Rectal smooth muscle tissue (tissue), 1 donor: Measurements from ENCODE around the gene ATP5MC3.

Source experiments
- H3K27ac ChIP-seq: one replicate; pipeline ENCODE4 v1.7.0; 2013; ENCODE audit warnings: low read depth, low read length, inconsistent platforms
- H3K27me3 ChIP-seq: one replicate; pipeline ENCODE4 v1.7.0; 2013; ENCODE audit warnings: low read length; ENCODE audit not compliant: control insufficient read depth, insufficient read depth
- H3K36me3 ChIP-seq: one replicate; pipeline ENCODE4 v1.7.0; 2013; ENCODE audit warnings: low read length; ENCODE audit not compliant: control insufficient read depth, insufficient read depth
- H3K4me1 ChIP-seq: one replicate; pipeline ENCODE4 v1.7.0; 2013; ENCODE audit warnings: low read length; ENCODE audit not compliant: control insufficient read depth, insufficient read depth
- H3K4me3 ChIP-seq: one replicate; pipeline ENCODE4 v1.7.0; 2013; ENCODE audit warnings: low read length
- H3K9ac ChIP-seq: one replicate; pipeline ENCODE4 v1.7.0; 2013; ENCODE audit warnings: low read length

Gene ATP5MC3

GRCh38 chr2:175187378-175187777, 5.9 kb upstream of the ATP5MC3 start:
- Histone ChIP-seq H3K27me3 (no peaks in the 10 kb centered on the region), H3K4me1 (no peaks in the 10 kb centered on the region), H3K27ac (no peak overlapping the region), H3K36me3 (no peaks in the 10 kb centered on the region), H3K4me3 (no peak overlapping the region), H3K9ac (no peak overlapping the region)

- H3K4me1 ChIP-seq, result peaks cover 12% of the 10 kb centered on the region
- no peak overlapping the region for H3K9ac ChIP-seq
- no peaks in the 10 kb centered on the region for H3K27me3 ChIP-seq
- H3K36me3 ChIP-seq, result peaks cover 4% of the 10 kb centered on the region
- H3K27ac ChIP-seq, result no peak overlapping the region
- no peak overlapping the region for H3K4me3 ChIP-seq
Observed at GRCh38 chr2:175183674-175184073, 2.2 kb upstream of the ATP5MC3 start.

- Histone ChIP-seq H3K4me3 (peak overlapping the region; percentile 96), H3K27me3 (no peaks in the 10 kb centered on the region), H3K27ac (peak overlapping the region; percentile 96), H3K4me1 (peaks cover 13% of the 10 kb centered on the region), H3K9ac (no peak overlapping the region), H3K36me3 (peaks cover 7% of the 10 kb centered on the region)
Observed at GRCh38 chr2:175181877-175182308, 383 bp upstream of the ATP5MC3 start.

DNA sequence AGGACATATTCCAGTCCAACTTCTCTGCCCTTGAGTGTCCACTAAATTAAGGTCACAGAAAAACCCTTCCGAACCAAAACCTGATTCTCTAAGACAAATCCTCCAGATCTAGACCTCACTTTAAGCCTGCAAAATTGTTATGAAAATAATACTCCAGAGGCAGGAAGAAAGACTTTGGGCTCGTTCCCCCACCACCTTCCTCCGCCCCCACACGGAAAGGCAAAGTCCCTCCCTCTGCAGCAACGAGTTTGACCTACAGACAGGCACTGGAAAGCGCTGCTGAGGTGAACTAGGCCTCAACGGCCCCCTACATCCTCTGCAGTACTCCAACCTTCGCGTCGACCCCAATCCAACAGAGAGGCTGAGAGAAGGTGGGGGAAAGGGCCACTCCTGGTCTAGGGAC, 808 bp downstream of the ATP5MC3 start:
- Histone ChIP-seq H3K4me3 (peak overlapping the region; percentile 96), H3K27me3 (no peaks in the 10 kb centered on the region), H3K27ac (peak overlapping the region; percentile 96), H3K4me1 (peaks cover 13% of the 10 kb centered on the region), H3K9ac (peak overlapping the region; percentile 98), H3K36me3 (peaks cover 9% of the 10 kb centered on the region)

- Histone ChIP-seq H3K27ac (no peak overlapping the region), H3K27me3 (no peaks in the 10 kb centered on the region), H3K9ac (no peak overlapping the region), H3K4me1 (peaks cover 9% of the 10 kb centered on the region), H3K36me3 (peaks cover 10% of the 10 kb centered on the region), H3K4me3 (no peak overlapping the region)
Observed at GRCh38 chr2:175176624-175177023, 4.9 kb downstream of the ATP5MC3 start.

DNA sequence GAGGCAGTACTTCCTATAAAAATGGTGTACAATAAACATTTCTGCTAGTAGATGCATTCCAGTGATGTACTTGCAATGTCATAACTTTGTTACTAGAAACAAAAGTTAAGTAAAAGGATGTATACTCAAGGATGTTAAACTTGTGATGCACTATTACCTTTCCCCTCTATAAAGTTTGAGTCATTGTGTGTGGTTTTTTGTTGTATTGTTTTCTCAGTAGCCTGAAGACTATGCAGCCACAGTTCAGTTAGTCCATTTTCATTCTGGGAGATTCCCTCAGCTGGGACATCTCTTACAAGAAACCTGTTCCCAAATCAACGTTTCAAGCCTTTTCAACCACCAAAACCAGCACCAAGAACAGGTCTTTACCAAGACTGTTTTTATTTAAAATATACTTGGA, 5.6 kb downstream of the ATP5MC3 start:
- Histone ChIP-seq H3K27me3 (no peaks in the 10 kb centered on the region), H3K36me3 (peaks cover 10% of the 10 kb centered on the region), H3K4me3 (no peak overlapping the region), H3K27ac (no peak overlapping the region), H3K4me1 (peaks cover 9% of the 10 kb centered on the region), H3K9ac (no peak overlapping the region)

GRCh38 chr2:175175320-175175719, 6.2 kb downstream of the ATP5MC3 start:
- Histone ChIP-seq H3K36me3 (peaks cover 10% of the 10 kb centered on the region), H3K4me1 (peaks cover 7% of the 10 kb centered on the region), H3K27ac (no peak overlapping the region), H3K9ac (no peak overlapping the region), H3K27me3 (no peaks in the 10 kb centered on the region), H3K4me3 (no peak overlapping the region)

- H3K4me1 ChIP-seq, result peaks cover 7% of the 10 kb centered on the region
- H3K9ac ChIP-seq, result no peak overlapping the region
- H3K36me3 ChIP-seq, result peaks cover 1% of the 10 kb centered on the region
- H3K4me3 ChIP-seq, result no peak overlapping the region
- H3K27ac ChIP-seq, result no peak overlapping the region
- H3K27me3 ChIP-seq, result no peaks in the 10 kb centered on the region
Observed at GRCh38 chr2:175170659-175171304, 10.7 kb downstream of the ATP5MC3 start.

DNA sequence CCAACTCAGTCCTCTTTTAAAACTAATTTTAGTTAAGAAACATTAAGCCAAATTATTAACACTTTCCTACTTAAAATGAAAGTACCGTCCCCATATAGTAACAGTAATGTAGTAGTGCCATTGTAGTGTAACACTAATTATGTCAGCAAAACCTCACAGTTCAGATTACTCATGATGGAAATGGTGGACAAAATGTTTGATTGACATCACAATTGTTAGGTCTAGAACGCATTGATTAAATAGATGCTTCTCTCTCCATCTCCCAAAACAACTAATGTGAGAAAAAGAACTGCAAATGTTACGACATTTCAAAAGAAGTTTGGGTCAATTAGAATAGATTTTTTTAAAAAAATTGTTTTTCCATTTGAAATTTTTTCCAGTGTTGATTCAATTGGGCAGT, 12.3 kb downstream of the ATP5MC3 start:
- Histone ChIP-seq H3K36me3 (no peaks in the 10 kb centered on the region), H3K27ac (no peak overlapping the region), H3K4me3 (no peak overlapping the region), H3K9ac (no peak overlapping the region), H3K27me3 (no peaks in the 10 kb centered on the region), H3K4me1 (peaks cover 7% of the 10 kb centered on the region)

GRCh38 chr2:175168564-175168945, 13.0 kb downstream of the ATP5MC3 start:
- peak overlapping the region; percentile 67 for H3K27ac ChIP-seq
- peak overlapping the region; percentile 92 for H3K4me3 ChIP-seq
- peak overlapping the region; percentile 75 for H3K9ac ChIP-seq
- H3K36me3 ChIP-seq, result no peaks in the 10 kb centered on the region
- H3K27me3 ChIP-seq, result no peaks in the 10 kb centered on the region
- peaks cover 7% of the 10 kb centered on the region for H3K4me1 ChIP-seq

DNA sequence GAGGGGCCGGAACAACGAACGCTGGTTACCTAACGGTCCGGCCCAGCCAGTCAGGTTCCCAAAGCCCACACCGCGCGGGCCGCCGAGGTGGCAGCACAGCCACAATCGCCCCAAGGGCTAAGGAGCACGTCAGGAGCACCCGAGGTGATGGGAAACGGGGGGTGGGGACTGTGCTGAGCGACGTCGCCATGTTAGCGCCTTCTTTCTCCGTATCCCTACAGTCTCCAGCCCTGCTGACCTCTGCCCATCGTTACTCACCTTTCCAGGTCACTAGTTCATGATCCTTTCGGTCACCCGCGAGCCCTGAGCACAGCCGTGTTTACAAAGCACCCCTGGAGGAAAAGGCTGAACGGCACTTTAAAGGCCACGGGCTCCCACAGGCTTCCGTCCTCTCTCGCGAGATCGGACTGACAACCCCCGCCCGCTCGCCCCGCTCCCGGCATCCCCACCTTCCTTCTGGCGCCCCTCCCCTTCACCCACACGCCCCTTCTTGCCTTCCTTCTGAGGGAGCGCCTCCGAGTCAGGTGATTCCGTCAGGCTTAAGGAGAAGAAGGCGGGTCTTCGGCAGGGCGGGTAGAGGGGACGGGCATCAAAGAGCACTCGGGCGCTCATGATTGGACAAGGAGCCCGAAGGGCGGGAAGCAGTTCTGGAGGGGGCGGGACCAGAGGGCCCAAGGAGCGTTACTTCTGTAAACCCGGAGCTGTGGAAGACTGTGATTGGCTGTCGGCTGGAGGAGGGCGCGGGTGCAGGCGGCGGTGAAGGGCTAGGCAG, 13.5 kb downstream of the ATP5MC3 start, which contains the start of gene ATF2:
ATF2 (minus strand) TSS at position 412 of the 772 bp plus-strand sequence. CDS start 31,760 bp downstream, outside the sequence.
- H3K9ac ChIP-seq, result peak within 1 kb of the TSS; percentile 100
- H3K27ac ChIP-seq, result peak within 1 kb of the TSS; percentile 99
- H3K27me3 ChIP-seq, result no peaks in the 10 kb centered on the region
- H3K4me1 ChIP-seq, result peaks cover 7% of the 10 kb centered on the region
- H3K36me3 ChIP-seq, result no peaks in the 10 kb centered on the region
- H3K4me3 ChIP-seq, result peak within 1 kb of the TSS; percentile 100

DNA sequence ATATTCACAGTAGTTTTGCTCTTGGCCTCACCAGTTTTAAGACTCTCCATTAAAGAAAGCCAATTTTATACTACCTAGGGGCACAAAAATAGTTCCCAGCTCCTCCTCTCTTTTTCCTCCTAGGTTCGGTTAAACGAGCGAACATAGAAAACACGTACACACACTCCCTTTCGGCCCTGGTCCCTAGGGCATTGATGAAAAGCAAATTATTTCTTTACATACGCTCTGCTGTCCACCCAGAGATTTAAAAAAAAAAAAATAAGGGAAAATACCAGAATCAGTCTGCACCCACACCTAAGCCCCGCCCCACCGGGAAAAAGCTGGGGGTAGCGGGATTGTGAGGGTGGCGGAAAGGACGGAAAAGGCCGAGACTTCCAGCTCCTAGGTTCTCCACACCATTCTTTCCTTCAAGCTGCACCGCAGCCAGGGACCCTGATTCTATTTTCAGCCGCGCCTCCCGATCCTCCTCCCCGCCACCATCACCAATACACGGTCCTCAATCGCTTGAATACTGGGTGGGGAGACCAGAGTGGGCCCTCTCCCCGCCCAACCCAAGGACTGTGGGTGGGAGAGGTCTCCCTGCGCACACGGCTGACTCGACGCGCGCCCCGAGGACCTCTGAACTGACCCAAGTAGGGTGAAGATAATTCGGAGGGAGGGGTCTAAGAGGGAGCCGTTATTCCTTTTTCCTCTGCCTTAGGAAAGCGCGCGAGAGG, 14.3 kb downstream of the ATP5MC3 start:
- Histone ChIP-seq H3K27me3 (no peaks in the 10 kb centered on the region), H3K36me3 (no peaks in the 10 kb centered on the region), H3K27ac (peak overlapping the region; percentile 99), H3K9ac (peak overlapping the region; percentile 100), H3K4me3 (peak overlapping the region; percentile 100), H3K4me1 (peaks cover 7% of the 10 kb centered on the region)
